GM12878 (cell line): ENCODE data around the gene AKAP1. TPM values are rescaled to one million over a fixed set of nuclear protein-coding genes. Genes with fewer than 3 reads are reported as not detected.

Experiments used
- ATAC-seq: fragments of 200-7000 bp; cut with Tn5 transposase; 3 replicates; pipeline ENCODE4 v1.9.1; 2020; ENCODE audit warnings: mild to moderate bottlenecking, moderate library complexity
- BruUV-seq: library from RNA; stranded (reverse); fragments of 400-500 nt; replicated peaks from 2 replicates; lab custom pipeline; 2021; lab: Mats Ljungman, UMichigan
- CTCF ChIA-PET: fragments of 300-600 bp; sonication (Branson Sonifier 250); formaldehyde crosslinking; extraction: SDS; loops from one replicate; lab custom pipeline; 2021; ENCODE audit warnings: inconsistent platforms; lab: Yijun Ruan, JAX
- POLR2A ChIA-PET: fragments of 350-600 bp; formaldehyde crosslinking; extraction: SDS; loops from one replicate; lab custom pipeline; 2021; ENCODE audit warnings: inconsistent platforms; lab: Charles Lee
- RAD21 ChIA-PET: fragments of 300-600 bp; sonication (Branson Sonifier 250); formaldehyde crosslinking; loops from one replicate; lab custom pipeline; 2023; ENCODE audit warnings: antibody characterized with exemption; ENCODE audit not compliant: unreplicated experiment; lab: Charles Lee
- SMC1A ChIA-PET: fragments of 300-600 bp; sonication (Branson Sonifier 250); formaldehyde crosslinking; loops from one replicate; lab custom pipeline; 2023; ENCODE audit not compliant: unreplicated experiment, uncharacterized antibody; lab: Charles Lee
- DNase-seq: peaks from one replicate; pipeline ENCODE4 v3.0.0-alpha.2; 2011; ENCODE audit warnings: low read depth, low spot score
- FAIRE-seq: peaks from 3 replicates; lab custom pipeline; 2011; peaks lifted over from hg19 to GRCh38; lab: Jason Lieb, UNC
- H2AFZ ChIP-seq: 2 replicates; pipeline ENCODE4 v1.6.0; 2011; ENCODE audit warnings: low read depth, low read length, control low read depth; ENCODE audit not compliant: control insufficient read depth
- H3K27ac ChIP-seq: 2 replicates; pipeline ENCODE4 v1.5.1; 2011; ENCODE audit warnings: control low read depth; ENCODE audit not compliant: control insufficient read depth, insufficient read depth
- H3K27me3 ChIP-seq, 2 experiments: replicated peaks in 1 of 2; 2 replicates each; pipeline versions ENCODE4 v1.6.0 to v1.6.1; 2011; ENCODE audit warnings: low read length in 1 of 2; ENCODE audit not compliant: control insufficient read depth in 2 of 2, insufficient read depth in 2 of 2
- H3K36me3 ChIP-seq, 2 experiments: 2 replicates each; pipeline ENCODE4 v1.5.1; 2011; ENCODE audit warnings: low read length in 1 of 2; ENCODE audit not compliant: control insufficient read depth in 2 of 2, insufficient read depth in 2 of 2
- H3K4me1 ChIP-seq: 2 replicates; pipeline ENCODE4 v1.6.1; 2011; ENCODE audit warnings: mild to moderate bottlenecking, low read length, moderate library complexity, mixed read lengths; ENCODE audit not compliant: control insufficient read depth, insufficient read depth
- H3K4me2 ChIP-seq: 2 replicates; pipeline ENCODE4 v1.6.0; 2011; ENCODE audit warnings: control low read depth; ENCODE audit not compliant: control insufficient read depth, insufficient read depth
- H3K4me3 ChIP-seq: fragments of 200-600 bp; sonication (generic); 2 replicates; pipeline ENCODE4 v1.5.1; 2016
- H3K79me2 ChIP-seq: 2 replicates; pipeline ENCODE4 v1.6.0; 2011; ENCODE audit warnings: low read length; ENCODE audit not compliant: control insufficient read depth, insufficient read depth
- H3K9ac ChIP-seq: 2 replicates; pipeline ENCODE4 v1.8.0; 2011; ENCODE audit warnings: low read length, control low read depth, mixed read lengths; ENCODE audit not compliant: control insufficient read depth, insufficient read depth
- H3K9me3 ChIP-seq: replicated peaks from 3 replicates; pipeline ENCODE4 v1.5.1; 2011; ENCODE audit warnings: mild to moderate bottlenecking, low read length; ENCODE audit not compliant: control insufficient read depth, insufficient read depth
- H4K20me1 ChIP-seq: 2 replicates; pipeline ENCODE4 v1.6.0; 2011; ENCODE audit not compliant: control insufficient read depth, insufficient read depth
- BACH1 ChIP-seq: fragments of 450-650 bp; IDR thresholded peaks from 2 replicates; pipeline ENCODE4 v1.6.1; 2017; ENCODE audit warnings: mild to moderate bottlenecking, borderline replicate concordance
- HDGF ChIP-seq: fragments of 450-650 bp; IDR thresholded peaks from 2 replicates; pipeline ENCODE4 v1.6.1; 2016; ENCODE audit warnings: antibody characterized with exemption
- JUND ChIP-seq: IDR thresholded peaks from 2 replicates; pipeline ENCODE4 v1.6.1; 2012; ENCODE audit warnings: low read depth, mild to moderate bottlenecking, low read length, improper control_type of control experiment, moderate library complexity
- NBN ChIP-seq: fragments of 450-650 bp; IDR thresholded peaks from 2 replicates; pipeline ENCODE4 v1.6.1; 2016
- SMC3 ChIP-seq: IDR thresholded peaks from 2 replicates; pipeline ENCODE4 v1.6.1; 2011; ENCODE audit warnings: low read length, improper control_type of control experiment, borderline replicate concordance
- TCF12 ChIP-seq: IDR thresholded peaks from 2 replicates; pipeline ENCODE4 v1.6.1; 2011; ENCODE audit warnings: low read depth, mild to moderate bottlenecking, low read length
- WGBS: methylation state at CpG from one replicate; pipeline ENCODE4 v1.1.6; 2016; ENCODE audit warnings: low lambda C conversion rate; ENCODE audit not compliant: insufficient replicate concordance, insufficient coverage; ENCODE audit errors: missing lambda C conversion rate; 5-methylcytosine and 5-hydroxymethylcytosine counted together
- in situ Hi-C: fragments of 300-500 bp; cut with MboI; formaldehyde crosslinking; loops from 9 replicates; pipeline ENCODE4 v1.14.3; 2018; ENCODE audit warnings: mixed read lengths
- intact Hi-C: fragments of 100-400 bp; cut with micrococcal nuclease; formaldehyde crosslinking; loops from one replicate; pipeline ENCODE4 v1.14.2; 2022; ENCODE audit not compliant: unreplicated experiment
- polyA plus RNA-seq, 11 experiments: library from polyadenylated mRNA; depleted of rRNA in 4 of 11; unstranded in 6 of 11; stranded (reverse) in 5 of 11; fragments of >200 nt; fragmentation: Nextera tagmentation in 4 of 11; fragmentation: Illumina TruSeq in 1 of 11; extraction: Ambion mirVana in 4 of 11; extraction: Trizol in 1 of 11; gene quantifications; 1 replicate in 1 of 11; 2 replicates in 10 of 11; pipeline versions ENCODE4 v1.2.1 to v1.2.3, GENCODE V29; 2011 to 2016; ENCODE audit warnings: inconsistent platforms in 2 of 11, missing spikeins in 2 of 11, low read depth in 1 of 11
- total RNA-seq, 4 experiments: library from RNA; depleted of rRNA in 3 of 4; stranded (reverse); fragments of >200 nt in 3 of 4; fragmentation: Illumina TruSeq in 1 of 4; extraction: Trizol in 1 of 4; gene quantifications; 2 replicates each; pipeline versions ENCODE4 v1.2.1 to v1.2.3, GENCODE V29; 2013 to 2021
- TF ChIP-seq, protein P1 (sequence below): fragments of 450-650 bp; IDR thresholded peaks from 2 replicates; pipeline ENCODE4 v1.6.1; 2018; ENCODE audit warnings: mild to moderate bottlenecking, low read depth, moderate library complexity; ENCODE audit not compliant: partially characterized antibody
- TF ChIP-seq, protein P2 (sequence below): fragments of 450-650 bp; formaldehyde crosslinking; IDR thresholded peaks from 2 replicates; pipeline ENCODE4 v1.4.0; 2022; ENCODE audit warnings: mild to moderate bottlenecking, moderate library complexity
- TF ChIP-seq, protein P3 (sequence below): fragments of 450-650 bp; IDR thresholded peaks from 2 replicates; pipeline ENCODE4 v1.6.1; 2014; ENCODE audit warnings: mild to moderate bottlenecking

AKAP1 gene
- total and polyA plus RNA-seq, 10 of the 15 experiments (the other 5 are each of a cell fraction or from before 2014, with no cell fraction given): 11.9 to 50.5 (median 38.1) TPM

DNA sequence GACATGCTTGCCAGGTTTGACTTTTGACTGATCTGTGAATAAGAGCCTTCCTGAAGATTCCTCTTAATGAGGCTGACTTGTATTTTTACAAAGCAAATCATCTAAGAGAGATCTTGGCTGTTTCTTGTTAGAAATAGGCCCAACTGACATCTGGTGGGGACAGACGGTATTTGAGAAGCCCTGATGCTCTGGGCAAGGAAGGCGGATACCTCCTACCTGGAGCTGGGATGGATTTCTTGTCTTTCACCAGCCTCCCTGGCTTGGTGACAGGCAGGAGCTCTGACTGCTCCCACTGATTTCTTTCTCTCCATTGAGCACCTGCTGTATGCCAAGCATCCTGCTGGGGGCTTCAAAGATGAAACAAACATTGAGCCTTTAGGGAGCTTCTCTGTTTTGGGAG, 40.4 kb downstream of the AKAP1 start:
- 95% methylated on average over 2 of the region's 2 CpGs for WGBS
- intact Hi-C loops: loop anchor here (5.0 kb wide), 1 partner anchor 987 kb away; no protein-coding TSS in a partner anchor
- peaks cover 4 to 9% of the 10 kb centered on the region in 2 experiments; a peak in 3 of 4 replicates for H3K36me3 ChIP-seq

More for the DNA sequence above, 40.4 kb downstream of the AKAP1 start:
- Histone ChIP-seq H3K27me3 (no peaks in the 10 kb centered on the region), H3K4me1 (no peaks in the 10 kb centered on the region), H2AFZ (no peak overlapping the region), H3K4me2 (no peak overlapping the region), H3K79me2 (no peaks in the 10 kb centered on the region), H4K20me1 (no peaks in the 10 kb centered on the region), H3K4me3 (no peak overlapping the region)
- FAIRE-seq (no peak), ATAC-seq (no peak)
- ChIA-PET SMC1A (no interaction called here), RAD21 (interaction anchor here (1.2 kb wide), 1 partner anchor 622 kb away, joined by 4 read pairs; no protein-coding TSS in a partner anchor), POLR2A (no interaction called here), CTCF (interaction anchor here (0.6 kb wide), 1 partner anchor 615 kb away, joined by 4 read pairs; no protein-coding TSS in a partner anchor)
- in situ Hi-C loops: loop anchor here (5.0 kb wide), 2 partner anchors 622 to 712 kb away; partner anchors contain the start of gene CCDC182
- TF ChIP-seq HDGF: no peak
- TF ChIP-seq NBN: no peak
- TF ChIP-seq, protein P1, sequence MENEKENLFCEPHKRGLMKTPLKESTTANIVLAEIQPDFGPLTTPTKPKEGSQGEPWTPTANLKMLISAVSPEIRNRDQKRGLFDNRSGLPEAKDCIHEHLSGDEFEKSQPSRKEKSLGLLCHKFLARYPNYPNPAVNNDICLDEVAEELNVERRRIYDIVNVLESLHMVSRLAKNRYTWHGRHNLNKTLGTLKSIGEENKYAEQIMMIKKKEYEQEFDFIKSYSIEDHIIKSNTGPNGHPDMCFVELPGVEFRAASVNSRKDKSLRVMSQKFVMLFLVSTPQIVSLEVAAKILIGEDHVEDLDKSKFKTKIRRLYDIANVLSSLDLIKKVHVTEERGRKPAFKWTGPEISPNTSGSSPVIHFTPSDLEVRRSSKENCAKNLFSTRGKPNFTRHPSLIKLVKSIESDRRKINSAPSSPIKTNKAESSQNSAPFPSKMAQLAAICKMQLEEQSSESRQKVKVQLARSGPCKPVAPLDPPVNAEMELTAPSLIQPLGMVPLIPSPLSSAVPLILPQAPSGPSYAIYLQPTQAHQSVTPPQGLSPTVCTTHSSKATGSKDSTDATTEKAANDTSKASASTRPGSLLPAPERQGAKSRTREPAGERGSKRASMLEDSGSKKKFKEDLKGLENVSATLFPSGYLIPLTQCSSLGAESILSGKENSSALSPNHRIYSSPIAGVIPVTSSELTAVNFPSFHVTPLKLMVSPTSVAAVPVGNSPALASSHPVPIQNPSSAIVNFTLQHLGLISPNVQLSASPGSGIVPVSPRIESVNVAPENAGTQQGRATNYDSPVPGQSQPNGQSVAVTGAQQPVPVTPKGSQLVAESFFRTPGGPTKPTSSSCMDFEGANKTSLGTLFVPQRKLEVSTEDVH: no peak
- TF ChIP-seq TCF12: no peak
- TF ChIP-seq, protein P2, sequence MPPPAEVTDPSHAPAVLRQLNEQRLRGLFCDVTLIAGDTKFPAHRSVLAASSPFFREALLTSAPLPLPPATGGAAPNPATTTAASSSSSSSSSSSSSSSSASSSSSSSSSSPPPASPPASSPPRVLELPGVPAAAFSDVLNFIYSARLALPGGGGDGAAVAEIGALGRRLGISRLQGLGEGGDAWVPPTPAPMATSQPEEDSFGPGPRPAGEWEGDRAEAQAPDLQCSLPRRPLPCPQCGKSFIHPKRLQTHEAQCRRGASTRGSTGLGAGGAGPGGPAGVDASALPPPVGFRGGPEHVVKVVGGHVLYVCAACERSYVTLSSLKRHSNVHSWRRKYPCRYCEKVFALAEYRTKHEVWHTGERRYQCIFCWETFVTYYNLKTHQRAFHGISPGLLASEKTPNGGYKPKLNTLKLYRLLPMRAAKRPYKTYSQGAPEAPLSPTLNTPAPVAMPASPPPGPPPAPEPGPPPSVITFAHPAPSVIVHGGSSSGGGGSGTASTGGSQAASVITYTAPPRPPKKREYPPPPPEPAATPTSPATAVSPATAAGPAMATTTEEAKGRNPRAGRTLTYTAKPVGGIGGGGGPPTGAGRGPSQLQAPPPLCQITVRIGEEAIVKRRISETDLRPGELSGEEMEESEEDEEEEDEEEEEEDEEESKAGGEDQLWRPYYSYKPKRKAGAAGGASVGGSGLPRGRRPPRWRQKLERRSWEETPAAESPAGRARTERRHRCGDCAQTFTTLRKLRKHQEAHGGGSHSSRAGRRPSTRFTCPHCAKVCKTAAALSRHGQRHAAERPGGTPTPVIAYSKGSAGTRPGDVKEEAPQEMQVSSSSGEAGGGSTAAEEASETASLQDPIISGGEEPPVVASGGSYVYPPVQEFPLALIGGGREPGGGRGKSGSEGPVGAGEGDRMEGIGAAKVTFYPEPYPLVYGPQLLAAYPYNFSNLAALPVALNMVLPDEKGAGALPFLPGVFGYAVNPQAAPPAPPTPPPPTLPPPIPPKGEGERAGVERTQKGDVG (CRISPR knock-in tag): no peak
- TF ChIP-seq, protein P3, sequence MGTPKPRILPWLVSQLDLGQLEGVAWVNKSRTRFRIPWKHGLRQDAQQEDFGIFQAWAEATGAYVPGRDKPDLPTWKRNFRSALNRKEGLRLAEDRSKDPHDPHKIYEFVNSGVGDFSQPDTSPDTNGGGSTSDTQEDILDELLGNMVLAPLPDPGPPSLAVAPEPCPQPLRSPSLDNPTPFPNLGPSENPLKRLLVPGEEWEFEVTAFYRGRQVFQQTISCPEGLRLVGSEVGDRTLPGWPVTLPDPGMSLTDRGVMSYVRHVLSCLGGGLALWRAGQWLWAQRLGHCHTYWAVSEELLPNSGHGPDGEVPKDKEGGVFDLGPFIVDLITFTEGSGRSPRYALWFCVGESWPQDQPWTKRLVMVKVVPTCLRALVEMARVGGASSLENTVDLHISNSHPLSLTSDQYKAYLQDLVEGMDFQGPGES: no peak
- no peak for TF ChIP-seq BACH1
- no peak for TF ChIP-seq SMC3
- TF ChIP-seq JUND: no peak
- TF ChIP-seq, all 136 proteins: peak for 0
- Histone ChIP-seq H3K27ac (no peak overlapping the region), H3K9ac (no peak overlapping the region), H3K9me3 (no peaks in the 10 kb centered on the region)
- no TSS peak for BruUV-seq
- no peak for DNase-seq
